Measurements from ENCODE around the gene SBF2. TPM values are rescaled to one million over a fixed set of nuclear protein-coding genes. Genes with fewer than 3 reads are reported as not detected.

The SBF2 gene
- total and polyA plus RNA-seq, 7 experiments from 2014 or later, result 4.2 to 35.2 (median 13.3) TPM

- peaks cover 0 to 35% (median 16%) of the 10 kb centered on the region in 11 donors for H3K9me3 Mint-ChIP-seq
- peaks cover 0 to 13% (median 0%) of the 10 kb centered on the region in 3 experiments for H3K9me3 ChIP-seq (ENCODE audit: control insufficient read depth in 2 of 3, low read length in 3 of 3)
Measured at GRCh38 chr11:10075141-10075540, 218.9 kb downstream of the SBF2 start.

DNA sequence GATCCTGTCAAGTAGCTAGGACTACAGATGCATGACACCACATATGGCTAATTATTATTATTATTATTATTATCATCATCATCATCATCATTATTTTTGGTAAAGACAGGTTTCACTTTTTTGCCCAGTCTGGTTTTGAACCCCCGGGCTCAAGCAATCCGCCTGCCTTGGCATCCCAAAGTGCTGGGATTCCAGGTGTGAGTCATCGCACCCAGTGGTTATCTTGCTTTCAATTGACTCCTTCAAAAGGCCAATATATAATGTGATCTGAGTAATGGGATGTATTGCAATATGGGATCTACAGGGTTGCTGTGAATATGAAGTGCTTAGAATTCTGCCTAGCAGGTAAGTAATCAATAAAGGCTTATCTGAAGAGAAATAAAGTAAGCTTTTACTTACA is 221.2 kb downstream of the SBF2 start:
- no peaks in the 10 kb centered on the region for H3K27me3 Mint-ChIP-seq
- no peak overlapping the region for H3K4me3 Mint-ChIP-seq
- Histone ChIP-seq H3K27ac (ENCODE audit: low read depth, low read length) (no peak overlapping the region), H3K4me1 (ENCODE audit: control insufficient read depth in 2 of 2, insufficient read depth in 2 of 2, low read length in 2 of 2) (no peaks in the 10 kb centered on the region), H3K36me3 (ENCODE audit: control insufficient read depth in 2 of 3, insufficient read depth in 3 of 3, low read length in 3 of 3) (no peaks in the 10 kb centered on the region), H3K9me3 (ENCODE audit: control insufficient read depth in 2 of 3, low read length in 3 of 3) (no peaks in the 10 kb centered on the region), H3K27me3 (ENCODE audit: control insufficient read depth in 2 of 2, insufficient read depth in 2 of 2, low read length in 2 of 2) (no peaks in the 10 kb centered on the region), H3K4me3 (ENCODE audit: low read length) (no peak overlapping the region)
- ATAC-seq (no peak), DNase-seq (no peak)
- peaks cover 0 to 17% (median 4%) of the 10 kb centered on the region in 5 donors for H3K36me3 Mint-ChIP-seq
- ChIA-PET CTCF (interaction anchor here (0.5 kb wide), 1 partner anchor 247 kb away, joined by 3 read pairs; no protein-coding TSS in a partner anchor), POLR2A (no interaction called here)
- no peak overlapping the region for H3K27ac Mint-ChIP-seq
- intact Hi-C loops (cut with micrococcal nuclease), result no loop called here
- peaks cover 0 to 2% (median 0%) of the 10 kb centered on the region in 7 donors for H3K4me1 Mint-ChIP-seq
- H3K9me3 Mint-ChIP-seq, result peaks cover 0 to 15% (median 6%) of the 10 kb centered on the region in 11 donors

More at GRCh38 chr11:10075141-10075540, 218.9 kb downstream of the SBF2 start:
- POLR2A ChIA-PET, result no interaction called here
- no peak overlapping the region for H3K4me3 Mint-ChIP-seq
- Histone ChIP-seq H3K27ac (ENCODE audit: low read depth, low read length) (no peak overlapping the region), H3K27me3 (ENCODE audit: control insufficient read depth in 2 of 2, insufficient read depth in 2 of 2, low read length in 2 of 2) (no peaks in the 10 kb centered on the region), H3K4me3 (ENCODE audit: low read length) (no peak overlapping the region), H3K36me3 (ENCODE audit: control insufficient read depth in 2 of 3, insufficient read depth in 3 of 3, low read length in 3 of 3) (no peaks in the 10 kb centered on the region), H3K4me1 (ENCODE audit: control insufficient read depth in 2 of 2, insufficient read depth in 2 of 2, low read length in 2 of 2) (no peaks in the 10 kb centered on the region)
- intact Hi-C loops (cut with micrococcal nuclease), result no loop called here
- DNase-seq (no peak), ATAC-seq (no peak)
- H3K36me3 Mint-ChIP-seq, result peaks cover 0 to 24% (median 5%) of the 10 kb centered on the region in 5 donors
- H3K27me3 Mint-ChIP-seq, result no peaks in the 10 kb centered on the region
- CTCF ChIA-PET, result no interaction called here
- peaks cover 0 to 2% (median 0%) of the 10 kb centered on the region in 7 donors for H3K4me1 Mint-ChIP-seq
- no peak overlapping the region for H3K27ac Mint-ChIP-seq

- H3K27me3 ChIP-seq (ENCODE audit: control insufficient read depth in 2 of 2, insufficient read depth in 2 of 2, low read length in 2 of 2), result no peaks in the 10 kb centered on the region
- Mint-ChIP-seq H3K4me1 (peaks cover 0 to 2% (median 0%) of the 10 kb centered on the region in 7 donors), H3K4me3 (no peak overlapping the region), H3K27ac (no peak overlapping the region), H3K36me3 (peaks cover 0 to 16% (median 4%) of the 10 kb centered on the region in 5 donors), H3K9me3 (peaks cover 0 to 11% (median 5%) of the 10 kb centered on the region in 11 donors), H3K27me3 (no peaks in the 10 kb centered on the region)
- no peak overlapping the region for H3K27ac ChIP-seq (ENCODE audit: low read depth, low read length)
- ATAC-seq (no peak), DNase-seq (no peak)
- ChIA-PET POLR2A (no interaction called here), CTCF (interaction anchor here (0.5 kb wide), 1 partner anchor 248 kb away, joined by 3 read pairs; no protein-coding TSS in a partner anchor)
- no peak overlapping the region for H3K4me3 ChIP-seq (ENCODE audit: low read length)
- H3K36me3 ChIP-seq (ENCODE audit: control insufficient read depth in 2 of 3, insufficient read depth in 3 of 3, low read length in 3 of 3), result no peaks in the 10 kb centered on the region
- no peaks in the 10 kb centered on the region for H3K9me3 ChIP-seq (ENCODE audit: control insufficient read depth in 2 of 3, low read length in 3 of 3)
- intact Hi-C loops (cut with micrococcal nuclease), result no loop called here
- H3K4me1 ChIP-seq (ENCODE audit: control insufficient read depth in 2 of 2, insufficient read depth in 2 of 2, low read length in 2 of 2), result no peaks in the 10 kb centered on the region
Measured at GRCh38 chr11:10072142-10072541, 221.9 kb downstream of the SBF2 start.

- Mint-ChIP-seq H3K4me1 (no peaks in the 10 kb centered on the region), H3K27me3 (no peaks in the 10 kb centered on the region), H3K36me3 (peaks cover 0 to 3% (median 2%) of the 10 kb centered on the region in 5 donors), H3K9me3 (peaks cover 0 to 16% (median 7%) of the 10 kb centered on the region in 11 donors), H3K27ac (no peak overlapping the region), H3K4me3 (no peak overlapping the region)
- ATAC-seq (no peak), DNase-seq (no peak)
- no peak overlapping the region for H3K27ac ChIP-seq (ENCODE audit: low read depth, low read length)
- ChIA-PET POLR2A (no interaction called here), CTCF (no interaction called here)
- H3K4me1 ChIP-seq (ENCODE audit: control insufficient read depth in 2 of 2, insufficient read depth in 2 of 2, low read length in 2 of 2), result no peaks in the 10 kb centered on the region
- intact Hi-C loops (cut with micrococcal nuclease), result no loop called here
- no peaks in the 10 kb centered on the region for H3K36me3 ChIP-seq (ENCODE audit: control insufficient read depth in 2 of 3, insufficient read depth in 3 of 3, low read length in 3 of 3)
- no peak overlapping the region for H3K4me3 ChIP-seq (ENCODE audit: low read length)
- H3K9me3 ChIP-seq (ENCODE audit: control insufficient read depth in 2 of 3, low read length in 3 of 3), result peaks cover 0 to 2% (median 0%) of the 10 kb centered on the region in 3 experiments
- no peaks in the 10 kb centered on the region for H3K27me3 ChIP-seq (ENCODE audit: control insufficient read depth in 2 of 2, insufficient read depth in 2 of 2, low read length in 2 of 2)
Measured at GRCh38 chr11:10067629-10068300, 226.3 kb downstream of the SBF2 start.

GRCh38 chr11:10066441-10066840 is 227.6 kb downstream of the SBF2 start:
- ChIA-PET CTCF (no interaction called here), POLR2A (no interaction called here)
- ATAC-seq (no peak), DNase-seq (no peak)
- no peak overlapping the region for H3K4me3 Mint-ChIP-seq
- Histone ChIP-seq H3K4me3 (ENCODE audit: low read length) (no peak overlapping the region), H3K27me3 (ENCODE audit: control insufficient read depth in 2 of 2, insufficient read depth in 2 of 2, low read length in 2 of 2) (no peaks in the 10 kb centered on the region), H3K36me3 (ENCODE audit: control insufficient read depth in 2 of 3, insufficient read depth in 3 of 3, low read length in 3 of 3) (no peaks in the 10 kb centered on the region), H3K27ac (ENCODE audit: low read depth, low read length) (no peak overlapping the region), H3K4me1 (ENCODE audit: control insufficient read depth in 2 of 2, insufficient read depth in 2 of 2, low read length in 2 of 2) (no peaks in the 10 kb centered on the region), H3K9me3 (ENCODE audit: control insufficient read depth in 2 of 3, low read length in 3 of 3) (peaks cover 0 to 13% (median 0%) of the 10 kb centered on the region in 3 experiments)
- peaks cover 0 to 13% (median 12%) of the 10 kb centered on the region in 5 donors for H3K36me3 Mint-ChIP-seq
- H3K27me3 Mint-ChIP-seq, result no peaks in the 10 kb centered on the region
- no peaks in the 10 kb centered on the region for H3K4me1 Mint-ChIP-seq
- intact Hi-C loops (cut with micrococcal nuclease), result no loop called here
- H3K9me3 Mint-ChIP-seq, result peaks cover 1 to 29% (median 15%) of the 10 kb centered on the region in 11 donors
- no peak overlapping the region for H3K27ac Mint-ChIP-seq

DNA sequence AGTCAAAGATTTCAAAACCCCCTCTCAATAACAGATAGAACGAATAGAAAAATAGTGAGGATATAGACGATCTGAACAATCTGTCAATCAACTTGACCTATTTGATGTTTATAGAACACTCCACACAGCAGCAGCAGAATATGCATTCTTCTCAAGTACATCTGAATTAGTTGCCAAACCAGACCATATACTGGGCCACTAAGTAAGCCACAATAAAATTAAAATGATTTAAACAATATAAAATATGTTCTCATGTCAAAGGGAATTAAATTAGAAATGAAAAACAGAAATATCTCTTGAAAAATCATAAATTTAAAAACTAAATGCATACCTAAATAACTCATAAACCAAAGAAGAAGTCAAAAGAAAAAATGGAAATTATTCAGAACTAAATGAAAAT is 229.2 kb downstream of the SBF2 start:
- Mint-ChIP-seq H3K27me3 (no peaks in the 10 kb centered on the region), H3K27ac (no peak overlapping the region), H3K36me3 (peaks cover 0 to 25% (median 22%) of the 10 kb centered on the region in 5 donors), H3K4me1 (no peaks in the 10 kb centered on the region), H3K9me3 (peaks cover 6 to 33% (median 21%) of the 10 kb centered on the region in 11 donors), H3K4me3 (no peak overlapping the region)
- intact Hi-C loops (cut with micrococcal nuclease), result no loop called here
- POLR2A ChIA-PET, result no interaction called here
- no peak overlapping the region for H3K4me3 ChIP-seq (ENCODE audit: low read length)
- CTCF ChIA-PET, result no interaction called here
- no peaks in the 10 kb centered on the region for H3K27me3 ChIP-seq (ENCODE audit: control insufficient read depth in 2 of 2, insufficient read depth in 2 of 2, low read length in 2 of 2)
- H3K9me3 ChIP-seq (ENCODE audit: control insufficient read depth in 2 of 3, low read length in 3 of 3), result peaks cover 0 to 13% (median 0%) of the 10 kb centered on the region in 3 experiments
- ATAC-seq (no peak), DNase-seq (no peak)
- no peaks in the 10 kb centered on the region for H3K36me3 ChIP-seq (ENCODE audit: control insufficient read depth in 2 of 3, insufficient read depth in 3 of 3, low read length in 3 of 3)
- H3K27ac ChIP-seq (ENCODE audit: low read depth, low read length), result no peak overlapping the region
- H3K4me1 ChIP-seq (ENCODE audit: control insufficient read depth in 2 of 2, insufficient read depth in 2 of 2, low read length in 2 of 2), result no peaks in the 10 kb centered on the region

- ChIA-PET CTCF (no interaction called here), POLR2A (no interaction called here)
- H3K36me3 ChIP-seq (ENCODE audit: control insufficient read depth in 2 of 3, insufficient read depth in 3 of 3, low read length in 3 of 3), result no peaks in the 10 kb centered on the region
- intact Hi-C loops (cut with micrococcal nuclease), result no loop called here
- no peak overlapping the region for H3K4me3 ChIP-seq (ENCODE audit: low read length)
- ATAC-seq (no peak), DNase-seq (no peak)
- H3K36me3 Mint-ChIP-seq, result peaks cover 0 to 56% (median 39%) of the 10 kb centered on the region in 5 donors
- H3K4me3 Mint-ChIP-seq, result no peak overlapping the region
- H3K4me1 ChIP-seq (ENCODE audit: control insufficient read depth in 2 of 2, insufficient read depth in 2 of 2, low read length in 2 of 2), result no peaks in the 10 kb centered on the region
- H3K9me3 Mint-ChIP-seq, result peaks cover 12 to 64% (median 42%) of the 10 kb centered on the region in 11 donors
- H3K27me3 ChIP-seq (ENCODE audit: control insufficient read depth in 2 of 2, insufficient read depth in 2 of 2, low read length in 2 of 2), result no peaks in the 10 kb centered on the region
- peaks cover 0 to 22% (median 0%) of the 10 kb centered on the region in 3 experiments for H3K9me3 ChIP-seq (ENCODE audit: control insufficient read depth in 2 of 3, low read length in 3 of 3)
- H3K27me3 Mint-ChIP-seq, result no peaks in the 10 kb centered on the region
- H3K4me1 Mint-ChIP-seq, result no peaks in the 10 kb centered on the region
- no peak overlapping the region for H3K27ac ChIP-seq (ENCODE audit: low read depth, low read length)
- no peak overlapping the region for H3K27ac Mint-ChIP-seq
Measured at GRCh38 chr11:10058356-10058755, 235.7 kb downstream of the SBF2 start.

All from naive thymus-derived CD4-positive, alpha-beta T cell (primary cell).